ENCODE data around the gene JAKMIP1.

- TF ChIP-seq TARDBP (IDR thresholded peaks at IDR 0.05) (no peak), FOXA1 (IDR thresholded peaks at IDR 0.05) (no peak), FOXK2 (IDR thresholded peaks at IDR 0.05) (no peak), FOXM1 (IDR thresholded peaks at IDR 0.05; ENCODE audit: borderline replicate concordance) (no peak), HDGF (IDR thresholded peaks at IDR 0.05; ENCODE audit: borderline replicate concordance) (no peak), CTBP1 (IDR thresholded peaks at IDR 0.05; ENCODE audit: borderline replicate concordance) (no peak), L3MBTL2 (conservative IDR thresholded peaks at IDR 0.05) (no peak), SUZ12 (IDR thresholded peaks at IDR 0.05) (no peak)
- TF ChIP-seq, protein P1, sequence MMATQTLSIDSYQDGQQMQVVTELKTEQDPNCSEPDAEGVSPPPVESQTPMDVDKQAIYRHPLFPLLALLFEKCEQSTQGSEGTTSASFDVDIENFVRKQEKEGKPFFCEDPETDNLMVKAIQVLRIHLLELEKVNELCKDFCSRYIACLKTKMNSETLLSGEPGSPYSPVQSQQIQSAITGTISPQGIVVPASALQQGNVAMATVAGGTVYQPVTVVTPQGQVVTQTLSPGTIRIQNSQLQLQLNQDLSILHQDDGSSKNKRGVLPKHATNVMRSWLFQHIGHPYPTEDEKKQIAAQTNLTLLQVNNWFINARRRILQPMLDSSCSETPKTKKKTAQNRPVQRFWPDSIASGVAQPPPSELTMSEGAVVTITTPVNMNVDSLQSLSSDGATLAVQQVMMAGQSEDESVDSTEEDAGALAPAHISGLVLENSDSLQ (IDR thresholded peaks at IDR 0.05): no peak
Observed at GRCh38 chr4:6093671-6094070, 106.7 kb downstream of the JAKMIP1 start.
